Stomach (tissue), 4 donors: Measurements from ENCODE around the gene ATG12.

Experiments used
- CTCF ChIP-seq, 7 experiments: fragments of 450-650 bp in 4 of 7; fragments of 200-600 bp in 3 of 7; sonication (generic) in 3 of 7; IDR thresholded peaks; one replicate each; pipeline ENCODE4 v1.5.1; 2016 to 2019; ENCODE audit warnings: antibody characterized with exemption in 7 of 7, control low read depth in 2 of 7, mild to moderate bottlenecking in 1 of 7
- POLR2A ChIP-seq, 4 donors: fragments of 450-650 bp; IDR thresholded peaks; one replicate each; pipeline ENCODE4 v1.6.1; 2016; ENCODE audit warnings: antibody characterized with exemption in 4 of 4, control low read depth in 2 of 4, mild to moderate bottlenecking in 1 of 4, moderate library complexity in 1 of 4
- POLR2AphosphoS5 ChIP-seq, 3 donors: sonication (generic); formaldehyde crosslinking; IDR thresholded peaks; one replicate each; pipeline ENCODE4 v1.6.1; 2016; ENCODE audit warnings: antibody characterized with exemption in 3 of 3

- no peak for TF ChIP-seq CTCF (IDR thresholded peaks at IDR 0.05)
- TF ChIP-seq POLR2A (IDR thresholded peaks at IDR 0.05), result no peak
- no peak for TF ChIP-seq POLR2AphosphoS5 (IDR thresholded peaks at IDR 0.05)
Observed at GRCh38 chr5:115844321-115844817, 3.0 kb upstream of the ATG12 start.
